RWPE2 (cell line): ENCODE results near the gene KCNAB3.

ENCODE experiments used
- ATAC-seq: fragments of 200-7000 bp; cut with Tn5 transposase; 3 replicates; pipeline ENCODE4 v1.9.1; 2021; ENCODE audit warnings: low read depth
- DNase-seq: peaks from one replicate; pipeline ENCODE4 v3.0.0-alpha.2; 2020; ENCODE audit warnings: low spot score
- H3K27ac ChIP-seq: fragments of 450-650 bp; 2 replicates; pipeline ENCODE4 v1.5.1; 2017; ENCODE audit warnings: mild to moderate bottlenecking; ENCODE audit not compliant: poor library complexity, severe bottlenecking
- H3K27me3 ChIP-seq: fragments of 250-450 bp; sonication (Bioruptor Pico); 2 replicates; pipeline ENCODE4 v1.5.1; 2021; ENCODE audit warnings: mild to moderate bottlenecking, moderate library complexity; ENCODE audit not compliant: insufficient read depth, poor library complexity, severe bottlenecking
- H3K36me3 ChIP-seq: fragments of 250-450 bp; sonication (Bioruptor Pico); 2 replicates; pipeline ENCODE4 v1.5.1; 2020; ENCODE audit warnings: low read depth, mild to moderate bottlenecking, moderate library complexity
- H3K4me1 ChIP-seq: fragments of 250-450 bp; sonication (Bioruptor Pico); 2 replicates; pipeline ENCODE4 v1.5.1; 2021; ENCODE audit warnings: mild to moderate bottlenecking, moderate library complexity; ENCODE audit not compliant: insufficient read depth, poor library complexity, severe bottlenecking
- H3K4me3 ChIP-seq: fragments of 250-450 bp; sonication (Bioruptor Pico); 2 replicates; pipeline ENCODE4 v1.5.1; 2021; ENCODE audit warnings: mild to moderate bottlenecking, moderate library complexity; ENCODE audit not compliant: severe bottlenecking
- H3K9me3 ChIP-seq: fragments of 250-450 bp; sonication (Bioruptor Pico); 2 replicates; pipeline ENCODE4 v1.5.1; 2021; ENCODE audit warnings: mild to moderate bottlenecking, moderate library complexity; ENCODE audit not compliant: severe bottlenecking
- CTCF ChIP-seq: fragments of 450-650 bp; IDR thresholded peaks from one replicate; pipeline ENCODE4 v1.5.1; 2017; ENCODE audit warnings: mild to moderate bottlenecking, moderate library complexity; ENCODE audit not compliant: poor library complexity, severe bottlenecking

KCNAB3 gene

GRCh38 chr17:7915611-7916384 is 13.9 kb downstream of the KCNAB3 start, which contains the start of gene RNF227:
Gene RNF227 (minus strand): TSS chr17:7916289. CDS start chr17:7916195, 94 bp downstream.
- DNase-seq: peak; percentile 93
- Histone ChIP-seq H3K4me1 (peaks cover 14% of the 10 kb centered on the region), H3K27ac (peak within 1 kb of the TSS; percentile 54), H3K4me3 (peak within 1 kb of the TSS; percentile 42), H3K36me3 (peaks cover 11% of the 10 kb centered on the region), H3K27me3 (no peaks in the 10 kb centered on the region), H3K9me3 (no peaks in the 10 kb centered on the region)
- peak; percentile 70 for ATAC-seq
- no peak for TF ChIP-seq CTCF

GRCh38 chr17:7915179-7915610 is 14.5 kb downstream of the KCNAB3 start:
- no peak for TF ChIP-seq CTCF
- Histone ChIP-seq H3K4me1 (peaks cover 14% of the 10 kb centered on the region), H3K4me3 (peak overlapping the region; percentile 42), H3K9me3 (no peaks in the 10 kb centered on the region), H3K36me3 (peaks cover 16% of the 10 kb centered on the region), H3K27me3 (no peaks in the 10 kb centered on the region), H3K27ac (peak overlapping the region; percentile 54)
- no peak for DNase-seq
- peak; percentile 43 for ATAC-seq

- ATAC-seq: peak; percentile 40; the same call in 2 of the 3 replicates
- H3K4me3 ChIP-seq: no peak overlapping the region
Measured at GRCh38 chr17:7912927-7913524, 16.6 kb downstream of the KCNAB3 start.

GRCh38 chr17:7911116-7911515 is 18.5 kb downstream of the KCNAB3 start:
- Histone ChIP-seq H3K27ac (no peak overlapping the region), H3K4me1 (peaks cover 9% of the 10 kb centered on the region), H3K4me3 (no peak overlapping the region), H3K36me3 (peaks cover 45% of the 10 kb centered on the region), H3K9me3 (no peaks in the 10 kb centered on the region), H3K27me3 (no peaks in the 10 kb centered on the region)
- no peak for TF ChIP-seq CTCF
- DNase-seq: no peak
- ATAC-seq: no peak

More at GRCh38 chr17:7912927-7913524, 16.6 kb downstream of the KCNAB3 start:
- H3K9me3 ChIP-seq: no peaks in the 10 kb centered on the region
- TF ChIP-seq CTCF: peak; percentile 85
- H3K4me1 ChIP-seq: peaks cover 14% of the 10 kb centered on the region
- DNase-seq: no peak
- no peaks in the 10 kb centered on the region for H3K27me3 ChIP-seq
- H3K27ac ChIP-seq: no peak overlapping the region
- peaks cover 33% of the 10 kb centered on the region for H3K36me3 ChIP-seq
